Parathyroid adenoma (tissue), 2 donors: Measurements from ENCODE around the gene TRIM29.

Experiments
- H2AFZ ChIP-seq: fragments of 300-600 bp; sonication (generic); one replicate; pipeline ENCODE4 v1.7.0; 2017; ENCODE audit warnings: antibody characterized with exemption, mild to moderate bottlenecking
- H3K27ac ChIP-seq: fragments of 300-600 bp; sonication (generic); one replicate; pipeline ENCODE4 v1.7.0; 2017
- H3K27me3 ChIP-seq: fragments of 300-600 bp; sonication (generic); one replicate; pipeline ENCODE4 v1.7.0; 2017; ENCODE audit warnings: low read length; ENCODE audit not compliant: control insufficient read depth, insufficient read depth
- H3K36me3 ChIP-seq: fragments of 300-600 bp; sonication (generic); one replicate; pipeline ENCODE4 v1.7.0; 2017; ENCODE audit warnings: low read length; ENCODE audit not compliant: control insufficient read depth, insufficient read depth
- H3K4me1 ChIP-seq: fragments of 300-600 bp; sonication (generic); one replicate; pipeline ENCODE4 v1.7.0; 2017; ENCODE audit warnings: control low read depth
- H3K4me2 ChIP-seq: fragments of 300-600 bp; sonication (generic); one replicate; pipeline ENCODE4 v1.7.0; 2017; ENCODE audit warnings: low read length
- H3K4me3 ChIP-seq: fragments of 300-600 bp; sonication (generic); one replicate; pipeline ENCODE4 v1.7.0; 2017; ENCODE audit warnings: low read depth, low read length
- H3K79me2 ChIP-seq: fragments of 300-600 bp; sonication (generic); one replicate; pipeline ENCODE4 v1.7.0; 2017; ENCODE audit warnings: control low read depth
- H3K9ac ChIP-seq: fragments of 300-600 bp; sonication (generic); one replicate; pipeline ENCODE4 v1.7.0; 2017; ENCODE audit warnings: mild to moderate bottlenecking
- H3K9me3 ChIP-seq: fragments of 300-600 bp; sonication (generic); one replicate; pipeline ENCODE4 v1.7.0; 2017; ENCODE audit warnings: low read length; ENCODE audit not compliant: control insufficient read depth
- TF ChIP-seq, protein P1 (sequence below): fragments of 300-600 bp; sonication (generic); IDR thresholded peaks from one replicate; pipeline ENCODE4 v1.7.0; 2017; ENCODE audit warnings: antibody characterized with exemption, mild to moderate bottlenecking
- donor health status: primary hyperparathyroidism.

The TRIM29 gene

DNA sequence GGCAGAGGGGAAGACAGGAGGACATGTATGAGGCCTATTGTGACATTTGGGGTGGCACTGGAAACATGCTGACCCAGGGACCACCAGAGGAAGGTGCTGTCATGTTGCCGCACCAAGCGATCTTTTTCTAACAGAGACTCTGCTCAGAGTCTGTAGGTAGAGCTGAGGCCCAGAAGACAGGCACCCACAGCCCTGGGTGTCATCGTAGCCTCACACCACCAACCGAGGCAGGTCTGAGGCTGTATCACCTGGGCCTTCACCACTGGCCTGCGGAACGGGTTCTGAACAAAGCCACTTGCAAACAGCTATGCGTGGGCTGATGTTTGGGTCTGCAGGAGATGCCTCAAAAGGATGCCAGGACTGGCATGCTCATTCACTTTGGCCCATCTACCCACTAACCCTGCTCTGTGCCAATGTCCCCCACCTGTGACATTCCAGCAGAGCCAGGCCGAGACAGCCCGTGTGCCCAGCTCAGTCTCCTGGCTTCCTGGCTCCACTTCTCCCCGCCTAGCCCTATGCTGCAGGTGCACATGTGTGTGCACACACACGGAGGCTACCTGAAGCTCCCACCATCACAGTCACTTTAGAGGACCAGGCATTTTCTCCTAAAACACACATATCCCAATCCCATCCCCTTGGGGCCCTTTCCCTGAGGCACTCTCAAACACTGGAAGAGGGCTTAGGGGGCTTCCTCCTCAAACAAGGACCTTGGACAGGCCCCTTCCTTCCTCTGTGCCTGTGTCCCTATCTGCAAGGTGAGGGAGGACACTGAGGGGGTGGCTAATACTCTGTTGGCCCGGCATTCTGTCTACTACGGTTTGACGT is 3.6 kb downstream of the TRIM29 start:
- no peak overlapping the region for H3K27ac ChIP-seq
- no peaks in the 10 kb centered on the region for H3K4me1 ChIP-seq
- H3K9ac ChIP-seq = no peak overlapping the region
- no peaks in the 10 kb centered on the region for H3K79me2 ChIP-seq
- TF ChIP-seq, protein P1, sequence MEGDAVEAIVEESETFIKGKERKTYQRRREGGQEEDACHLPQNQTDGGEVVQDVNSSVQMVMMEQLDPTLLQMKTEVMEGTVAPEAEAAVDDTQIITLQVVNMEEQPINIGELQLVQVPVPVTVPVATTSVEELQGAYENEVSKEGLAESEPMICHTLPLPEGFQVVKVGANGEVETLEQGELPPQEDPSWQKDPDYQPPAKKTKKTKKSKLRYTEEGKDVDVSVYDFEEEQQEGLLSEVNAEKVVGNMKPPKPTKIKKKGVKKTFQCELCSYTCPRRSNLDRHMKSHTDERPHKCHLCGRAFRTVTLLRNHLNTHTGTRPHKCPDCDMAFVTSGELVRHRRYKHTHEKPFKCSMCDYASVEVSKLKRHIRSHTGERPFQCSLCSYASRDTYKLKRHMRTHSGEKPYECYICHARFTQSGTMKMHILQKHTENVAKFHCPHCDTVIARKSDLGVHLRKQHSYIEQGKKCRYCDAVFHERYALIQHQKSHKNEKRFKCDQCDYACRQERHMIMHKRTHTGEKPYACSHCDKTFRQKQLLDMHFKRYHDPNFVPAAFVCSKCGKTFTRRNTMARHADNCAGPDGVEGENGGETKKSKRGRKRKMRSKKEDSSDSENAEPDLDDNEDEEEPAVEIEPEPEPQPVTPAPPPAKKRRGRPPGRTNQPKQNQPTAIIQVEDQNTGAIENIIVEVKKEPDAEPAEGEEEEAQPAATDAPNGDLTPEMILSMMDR = no peak
- no peak overlapping the region for H2AFZ ChIP-seq
- no peak overlapping the region for H3K4me3 ChIP-seq
- H3K36me3 ChIP-seq = no peaks in the 10 kb centered on the region
- no peaks in the 10 kb centered on the region for H3K27me3 ChIP-seq
- H3K9me3 ChIP-seq = no peaks in the 10 kb centered on the region
- no peak overlapping the region for H3K4me2 ChIP-seq

DNA sequence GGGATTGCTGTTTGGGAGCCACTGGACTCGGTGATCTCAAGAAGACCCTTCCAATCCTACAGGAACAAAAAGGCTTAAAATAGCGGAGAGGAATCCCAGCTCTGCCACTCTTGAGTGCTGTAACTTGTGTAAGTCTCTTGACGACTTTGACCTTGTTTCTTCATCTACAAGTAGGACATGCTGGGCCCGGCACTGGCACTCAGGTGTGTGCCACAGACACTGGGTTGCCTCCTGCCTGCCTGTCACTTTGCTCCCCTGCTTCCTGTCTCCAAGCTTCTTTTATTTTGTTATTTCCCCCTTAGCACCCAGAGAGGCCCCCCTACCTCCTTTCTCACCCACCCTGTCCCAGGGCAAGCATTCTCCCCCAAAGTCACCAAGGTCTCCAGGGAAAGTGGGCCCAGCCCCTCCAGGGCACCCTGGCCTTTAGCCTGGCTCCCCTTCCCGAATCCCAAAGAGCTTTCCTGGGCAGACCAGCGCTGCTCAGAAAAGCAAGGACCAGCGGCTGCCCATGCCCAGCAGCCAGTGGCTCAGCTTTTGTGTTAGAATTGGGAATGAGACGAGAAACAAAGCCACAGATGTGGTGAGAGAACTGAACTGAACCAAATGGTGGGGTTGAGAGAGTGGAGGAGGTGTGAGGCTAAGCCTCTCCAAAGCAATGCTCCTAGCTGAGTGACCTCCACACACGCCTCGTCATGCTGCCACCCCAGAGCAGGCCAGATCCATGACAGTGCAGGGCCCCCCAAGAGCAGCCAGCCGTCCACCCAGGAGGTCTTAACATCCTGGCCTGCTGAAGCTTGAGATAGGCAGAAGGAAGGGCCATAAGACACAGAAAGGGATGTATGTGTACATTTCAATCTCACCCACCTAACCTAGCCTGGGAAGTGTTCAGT is 4.5 kb downstream of the TRIM29 start:
- no peak overlapping the region for H2AFZ ChIP-seq
- no peaks in the 10 kb centered on the region for H3K9me3 ChIP-seq
- TF ChIP-seq, protein P1 = no peak
- no peaks in the 10 kb centered on the region for H3K36me3 ChIP-seq
- H3K79me2 ChIP-seq = no peaks in the 10 kb centered on the region
- H3K27ac ChIP-seq = no peak overlapping the region
- no peaks in the 10 kb centered on the region for H3K4me1 ChIP-seq
- no peak overlapping the region for H3K9ac ChIP-seq
- H3K4me2 ChIP-seq = no peak overlapping the region
- H3K27me3 ChIP-seq = no peaks in the 10 kb centered on the region
- H3K4me3 ChIP-seq = no peak overlapping the region

DNA sequence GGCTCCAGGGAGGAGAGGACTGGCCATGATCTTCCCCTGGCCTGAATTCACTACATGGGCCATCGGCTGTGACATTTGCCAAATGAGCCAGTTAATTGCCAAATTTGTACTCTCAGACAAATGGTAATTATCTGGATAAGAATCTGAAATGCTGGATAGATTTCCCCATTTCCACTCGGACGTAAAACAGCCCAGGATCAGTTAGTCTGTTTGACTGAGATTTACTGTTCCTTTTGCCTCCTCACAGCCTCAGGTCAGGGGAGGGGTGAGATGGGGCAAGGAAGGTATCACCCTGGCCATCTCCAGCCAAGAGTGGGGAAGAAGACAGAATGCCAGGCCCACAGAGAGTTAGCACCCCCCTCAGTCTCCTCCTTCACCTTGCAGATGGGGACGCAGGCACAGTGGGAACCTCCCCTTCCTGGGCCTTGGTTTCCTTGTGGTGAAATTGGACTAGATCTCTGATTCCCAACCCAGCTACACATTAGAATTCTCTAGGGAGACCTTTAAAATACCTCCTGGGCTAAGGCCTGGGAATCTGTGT is 5.2 kb downstream of the TRIM29 start:
- Histone ChIP-seq H3K27me3 (no peaks in the 10 kb centered on the region), H3K4me3 (no peak overlapping the region), H3K9ac (no peak overlapping the region), H3K9me3 (no peaks in the 10 kb centered on the region), H2AFZ (no peak overlapping the region), H3K36me3 (no peaks in the 10 kb centered on the region), H3K79me2 (no peaks in the 10 kb centered on the region), H3K27ac (no peak overlapping the region), H3K4me2 (no peak overlapping the region), H3K4me1 (no peaks in the 10 kb centered on the region)
- TF ChIP-seq, protein P1 = no peak

DNA sequence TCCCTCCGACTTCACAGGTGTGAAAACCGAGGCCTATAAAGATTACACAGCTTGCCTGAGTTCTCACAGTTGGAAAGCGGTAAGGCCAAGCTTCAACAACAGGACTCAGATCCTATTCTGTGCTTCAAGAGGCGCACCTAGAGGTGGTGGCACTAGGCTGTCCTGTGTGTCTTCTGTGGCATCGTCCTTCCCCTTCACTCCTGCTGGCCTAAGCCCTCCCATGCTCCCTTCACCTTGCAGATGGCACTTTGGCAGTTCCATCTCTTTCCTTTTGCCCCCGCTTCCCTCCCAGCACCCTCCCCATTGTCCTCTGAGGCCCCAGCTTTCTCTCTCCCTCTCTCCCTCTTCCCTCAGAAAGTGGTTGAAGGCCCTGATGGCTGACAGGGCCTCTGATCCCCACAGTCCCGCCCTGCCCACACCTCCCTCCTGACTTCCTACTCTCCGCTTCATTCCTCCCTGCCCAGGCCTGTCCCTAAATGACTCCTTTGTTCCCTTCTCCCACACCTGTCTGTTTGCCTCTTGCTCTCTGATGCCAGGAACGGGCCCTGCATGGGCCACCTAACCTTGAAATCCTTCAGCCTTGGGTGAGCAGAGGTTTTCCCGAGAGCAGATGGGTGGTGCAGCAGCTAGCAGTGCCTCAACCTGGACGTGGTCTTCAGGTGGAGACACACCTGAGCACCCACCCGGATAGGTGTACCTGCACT is 5.8 kb downstream of the TRIM29 start:
- no peak overlapping the region for H3K4me3 ChIP-seq
- no peaks in the 10 kb centered on the region for H3K4me1 ChIP-seq
- H3K27ac ChIP-seq = no peak overlapping the region
- H3K4me2 ChIP-seq = no peak overlapping the region
- TF ChIP-seq, protein P1 = no peak
- H3K79me2 ChIP-seq = no peaks in the 10 kb centered on the region
- H3K9ac ChIP-seq = no peak overlapping the region
- no peak overlapping the region for H2AFZ ChIP-seq
- no peaks in the 10 kb centered on the region for H3K36me3 ChIP-seq
- no peaks in the 10 kb centered on the region for H3K27me3 ChIP-seq
- no peaks in the 10 kb centered on the region for H3K9me3 ChIP-seq
